ENCODE measurements around the gene CHIC1.
"Not testable (repeated sequence)": the region's sequence is repeated elsewhere in the genome, so short reads cannot be mapped to it uniquely, and the experiment has no call there.

Gene CHIC1

GRCh38 chrX:73647632-73648322, 84.8 kb downstream of the CHIC1 start:
- no peak for DNase-seq
- no peaks in the 10 kb centered on the region for H3K4me1 Mint-ChIP-seq
- CTCF ChIA-PET: no interaction called here
- H3K27ac Mint-ChIP-seq: no peak overlapping the region
- peaks cover 14% of the 10 kb centered on the region for H3K9me3 Mint-ChIP-seq
- peaks cover 14% of the 10 kb centered on the region for H3K36me3 Mint-ChIP-seq
- H3K27me3 Mint-ChIP-seq: no peaks in the 10 kb centered on the region
- H3K4me3 Mint-ChIP-seq: no peak overlapping the region

GRCh38 chrX:73661322-73661721, 98.3 kb downstream of the CHIC1 start:
- CTCF ChIA-PET, H3K9me3 Mint-ChIP-seq, H3K36me3 Mint-ChIP-seq, H3K27ac Mint-ChIP-seq, H3K27me3 Mint-ChIP-seq, H3K4me1 Mint-ChIP-seq, DNase-seq, H3K4me3 Mint-ChIP-seq: not testable (repeated sequence)

- H3K9me3 Mint-ChIP-seq: peaks cover 16% of the 10 kb centered on the region
- no peak for DNase-seq
- H3K4me3 Mint-ChIP-seq: no peak overlapping the region
- H3K4me1 Mint-ChIP-seq: no peaks in the 10 kb centered on the region
- no peaks in the 10 kb centered on the region for H3K27me3 Mint-ChIP-seq
- no peak overlapping the region for H3K27ac Mint-ChIP-seq
- CTCF ChIA-PET: no interaction called here
- H3K36me3 Mint-ChIP-seq: peaks cover 7% of the 10 kb centered on the region
These were observed 105.8 kb downstream of the CHIC1 start for GRCh38 chrX:73668779-73669178.

- no peak overlapping the region for H3K4me3 Mint-ChIP-seq
- peaks cover under 1% of the 10 kb centered on the region for H3K9me3 Mint-ChIP-seq
- H3K27ac Mint-ChIP-seq: no peak overlapping the region
- no peaks in the 10 kb centered on the region for H3K36me3 Mint-ChIP-seq
- no peak for DNase-seq
- CTCF ChIA-PET: no interaction called here
- H3K4me1 Mint-ChIP-seq: no peaks in the 10 kb centered on the region
- no peaks in the 10 kb centered on the region for H3K27me3 Mint-ChIP-seq
These were observed 118.4 kb downstream of the CHIC1 start for GRCh38 chrX:73681408-73681807.

GRCh38 chrX:73683236-73683859, 120.4 kb downstream of the CHIC1 start:
- H3K9me3 Mint-ChIP-seq: no peaks in the 10 kb centered on the region
- DNase-seq: no peak
- H3K27ac Mint-ChIP-seq: no peak overlapping the region
- peaks cover 7% of the 10 kb centered on the region for H3K36me3 Mint-ChIP-seq
- H3K27me3 Mint-ChIP-seq: no peaks in the 10 kb centered on the region
- H3K4me3 Mint-ChIP-seq: no peak overlapping the region
- CTCF ChIA-PET: no interaction called here
- H3K4me1 Mint-ChIP-seq: no peaks in the 10 kb centered on the region

- H3K27me3 Mint-ChIP-seq, CTCF ChIA-PET, H3K4me1 Mint-ChIP-seq, DNase-seq, H3K4me3 Mint-ChIP-seq, H3K27ac Mint-ChIP-seq, H3K36me3 Mint-ChIP-seq: not testable (repeated sequence)
- H3K9me3 Mint-ChIP-seq: peaks cover 19% of the 10 kb centered on the region
These were observed 144.0 kb downstream of the CHIC1 start for GRCh38 chrX:73707014-73707413.

- CTCF ChIA-PET: no interaction called here
- H3K27me3 Mint-ChIP-seq: no peaks in the 10 kb centered on the region
- no peak overlapping the region for H3K27ac Mint-ChIP-seq
- no peaks in the 10 kb centered on the region for H3K36me3 Mint-ChIP-seq
- H3K4me1 Mint-ChIP-seq: no peaks in the 10 kb centered on the region
- DNase-seq: no peak
- H3K4me3 Mint-ChIP-seq: no peak overlapping the region
- H3K9me3 Mint-ChIP-seq: no peaks in the 10 kb centered on the region
These were observed 165.6 kb downstream of the CHIC1 start for GRCh38 chrX:73728602-73729001.

All from activated naive CD4-positive, alpha-beta T cell treated with anti-CD3 and anti-CD28 coated beads, Interleukin-2, amount 10 ng/mL, durations not matched to agents 7 days and 5 days (primary cell).